HL-60 (cell line): Measurements from ENCODE around the gene DCAKD.

Experiments used
- DNase-seq, 2 experiments: peaks; one replicate each; pipeline ENCODE4 v3.0.0-alpha.2; 2010 to 2020; ENCODE audit warnings: low read depth in 1 of 2, low spot score in 1 of 2
- H3K27ac ChIP-seq: fragments of 250-450 bp; sonication (Bioruptor Pico); replicated peaks from 2 replicates; pipeline ENCODE4 v1.5.1; 2020; ENCODE audit warnings: mild to moderate bottlenecking, moderate library complexity
- H3K27me3 ChIP-seq: fragments of 250-450 bp; sonication (Bioruptor Pico); 2 replicates; pipeline ENCODE4 v1.5.1; 2021; ENCODE audit warnings: mild to moderate bottlenecking, moderate library complexity; ENCODE audit not compliant: insufficient read depth, poor library complexity, severe bottlenecking
- H3K4me3 ChIP-seq: replicated peaks from 2 replicates; pipeline ENCODE4 v1.5.1; 2011; ENCODE audit warnings: mild to moderate bottlenecking, control low read depth, low read length; ENCODE audit not compliant: insufficient read depth
- CTCF ChIP-seq: IDR thresholded peaks from one replicate; pipeline ENCODE4 v1.5.1; 2011; ENCODE audit warnings: low read length, control low read depth, inconsistent platforms; ENCODE audit not compliant: insufficient read depth
- GABPA ChIP-seq: IDR thresholded peaks from 2 replicates; pipeline ENCODE4 v1.6.1; 2012; ENCODE audit warnings: low read depth
- POLR2AphosphoS5 ChIP-seq: IDR thresholded peaks from 2 replicates; pipeline ENCODE4 v1.6.1; 2012; ENCODE audit warnings: low read depth
- SPI1 ChIP-seq: IDR thresholded peaks from 2 replicates; pipeline ENCODE4 v1.6.1; 2012; ENCODE audit warnings: low read depth, mild to moderate bottlenecking, borderline replicate concordance
- TF ChIP-seq, protein P1 (sequence below): IDR thresholded peaks from 2 replicates; pipeline ENCODE4 v1.6.1; 2012; ENCODE audit warnings: low read depth; ENCODE audit not compliant: insufficient replicate concordance

DCAKD gene

DNA sequence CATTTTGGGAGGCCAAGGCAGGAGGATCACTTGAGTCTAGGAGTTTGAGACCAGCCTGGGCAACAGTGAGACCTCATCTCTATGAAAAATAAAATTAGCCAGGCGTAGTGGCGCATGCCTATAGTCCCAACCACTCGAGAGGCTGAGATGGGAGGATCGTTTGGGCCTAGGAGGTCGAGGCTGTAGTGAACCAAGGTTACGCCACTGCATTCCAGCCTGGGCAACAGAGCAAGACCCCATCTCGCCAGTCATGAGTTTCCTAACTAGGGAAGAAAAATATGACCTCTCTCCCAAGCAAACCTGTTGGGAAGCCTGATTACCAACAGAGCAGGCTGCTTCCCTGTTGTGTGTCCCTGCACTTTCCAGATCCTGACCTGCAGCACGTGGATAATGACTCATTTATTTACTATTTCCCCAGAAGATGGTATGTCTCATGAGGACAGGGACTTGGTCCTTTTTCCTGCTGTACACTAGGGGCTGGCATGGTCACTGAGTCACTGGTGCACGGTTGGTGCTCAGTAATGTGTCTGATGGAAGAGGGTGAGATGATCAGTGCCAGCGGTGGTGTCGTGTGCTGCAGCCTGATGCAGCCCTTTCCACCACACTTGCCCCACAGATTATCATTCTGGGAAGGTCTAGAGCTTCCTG lies 40.5 kb upstream of the DCAKD start:
- Histone ChIP-seq H3K27ac (no peak overlapping the region), H3K4me3 (no peak overlapping the region), H3K27me3 (no peaks in the 10 kb centered on the region)
- no peak for DNase-seq
- TF ChIP-seq POLR2AphosphoS5 = no peak
- no peak for TF ChIP-seq CTCF
- TF ChIP-seq GABPA = no peak
- TF ChIP-seq SPI1 = no peak

DNA sequence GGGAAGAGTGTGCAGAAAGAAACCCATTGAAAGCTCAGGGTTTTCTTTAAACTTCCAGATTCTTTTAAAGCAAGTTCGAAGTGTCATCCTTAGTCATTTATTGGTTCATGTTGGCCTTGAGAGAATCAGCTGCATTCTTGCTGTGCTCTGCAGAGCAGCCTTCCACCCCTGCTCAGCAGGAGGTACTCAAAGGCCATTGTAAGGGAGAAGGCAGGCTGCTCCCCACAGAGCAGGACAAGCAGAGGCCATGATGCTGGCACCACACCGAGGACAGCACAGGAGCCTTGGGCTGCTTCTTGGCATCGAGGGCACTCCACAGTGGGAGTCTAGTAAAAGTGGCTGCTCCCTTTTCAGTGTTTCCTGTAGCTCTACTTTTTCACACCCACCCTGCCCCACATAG lies 39.3 kb upstream of the DCAKD start:
- no peak for DNase-seq
- TF ChIP-seq, protein P1, sequence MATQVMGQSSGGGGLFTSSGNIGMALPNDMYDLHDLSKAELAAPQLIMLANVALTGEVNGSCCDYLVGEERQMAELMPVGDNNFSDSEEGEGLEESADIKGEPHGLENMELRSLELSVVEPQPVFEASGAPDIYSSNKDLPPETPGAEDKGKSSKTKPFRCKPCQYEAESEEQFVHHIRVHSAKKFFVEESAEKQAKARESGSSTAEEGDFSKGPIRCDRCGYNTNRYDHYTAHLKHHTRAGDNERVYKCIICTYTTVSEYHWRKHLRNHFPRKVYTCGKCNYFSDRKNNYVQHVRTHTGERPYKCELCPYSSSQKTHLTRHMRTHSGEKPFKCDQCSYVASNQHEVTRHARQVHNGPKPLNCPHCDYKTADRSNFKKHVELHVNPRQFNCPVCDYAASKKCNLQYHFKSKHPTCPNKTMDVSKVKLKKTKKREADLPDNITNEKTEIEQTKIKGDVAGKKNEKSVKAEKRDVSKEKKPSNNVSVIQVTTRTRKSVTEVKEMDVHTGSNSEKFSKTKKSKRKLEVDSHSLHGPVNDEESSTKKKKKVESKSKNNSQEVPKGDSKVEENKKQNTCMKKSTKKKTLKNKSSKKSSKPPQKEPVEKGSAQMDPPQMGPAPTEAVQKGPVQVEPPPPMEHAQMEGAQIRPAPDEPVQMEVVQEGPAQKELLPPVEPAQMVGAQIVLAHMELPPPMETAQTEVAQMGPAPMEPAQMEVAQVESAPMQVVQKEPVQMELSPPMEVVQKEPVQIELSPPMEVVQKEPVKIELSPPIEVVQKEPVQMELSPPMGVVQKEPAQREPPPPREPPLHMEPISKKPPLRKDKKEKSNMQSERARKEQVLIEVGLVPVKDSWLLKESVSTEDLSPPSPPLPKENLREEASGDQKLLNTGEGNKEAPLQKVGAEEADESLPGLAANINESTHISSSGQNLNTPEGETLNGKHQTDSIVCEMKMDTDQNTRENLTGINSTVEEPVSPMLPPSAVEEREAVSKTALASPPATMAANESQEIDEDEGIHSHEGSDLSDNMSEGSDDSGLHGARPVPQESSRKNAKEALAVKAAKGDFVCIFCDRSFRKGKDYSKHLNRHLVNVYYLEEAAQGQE = no peak
- no peak for TF ChIP-seq CTCF
- TF ChIP-seq GABPA = no peak
- TF ChIP-seq SPI1 = no peak
- TF ChIP-seq POLR2AphosphoS5 = no peak
- Histone ChIP-seq H3K27ac (no peak overlapping the region), H3K4me3 (no peak overlapping the region), H3K27me3 (no peaks in the 10 kb centered on the region)

- Histone ChIP-seq H3K27ac (no peak overlapping the region), H3K4me3 (no peak overlapping the region), H3K27me3 (no peaks in the 10 kb centered on the region)
- TF ChIP-seq POLR2AphosphoS5 (no peak), SPI1 (no peak), CTCF (no peak), GABPA (no peak)
- TF ChIP-seq, protein P1 = no peak
- DNase-seq = no peak
Measured at GRCh38 chr17:45088741-45089140, 37.3 kb upstream of the DCAKD start.

DNA sequence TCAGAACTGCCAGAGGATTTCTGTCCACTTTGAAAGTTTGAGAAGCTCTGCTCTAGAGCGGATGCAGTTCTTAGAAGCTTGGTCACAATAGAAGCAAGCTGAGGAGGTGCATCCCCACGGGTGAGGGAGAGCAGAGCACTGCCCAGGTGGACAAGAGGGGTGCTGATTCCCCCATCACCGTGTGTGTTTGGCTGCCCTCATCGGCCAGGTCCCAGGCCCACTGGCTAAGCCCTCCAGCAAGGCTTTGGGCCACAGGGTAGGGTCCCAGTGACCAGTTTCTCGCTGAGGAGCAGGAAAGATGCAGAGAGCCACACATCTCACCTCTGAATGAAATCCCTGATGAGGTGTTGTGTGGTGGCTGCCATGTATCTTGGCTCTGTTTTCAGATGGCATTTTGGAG lies 36.5 kb upstream of the DCAKD start:
- TF ChIP-seq CTCF = no peak
- no peak for TF ChIP-seq SPI1
- Histone ChIP-seq H3K27ac (no peak overlapping the region), H3K27me3 (no peaks in the 10 kb centered on the region), H3K4me3 (no peak overlapping the region)
- DNase-seq = no peak
